H9 (cell line): ENCODE measurements around the gene F10. TPM values are rescaled to one million over a fixed set of nuclear protein-coding genes. Genes with fewer than 3 reads are reported as not detected.

Experiments
- DNase-seq: peaks from one replicate; pipeline ENCODE4 v3.0.0-alpha.2; 2017
- H2AFZ ChIP-seq: one replicate; pipeline ENCODE4 v1.6.1; 2013; ENCODE audit warnings: mild to moderate bottlenecking, low read length, control low read depth, moderate library complexity
- H2AK5ac ChIP-seq: 2 replicates; pipeline ENCODE4 v1.6.1; 2013; ENCODE audit warnings: low read length, control low read depth, mixed read lengths; ENCODE audit not compliant: insufficient read length
- H2BK120ac ChIP-seq: one replicate; pipeline ENCODE4 v1.6.1; 2013; ENCODE audit warnings: low read depth, mild to moderate bottlenecking, low read length, control low read depth, inconsistent platforms; ENCODE audit not compliant: poor library complexity, severe bottlenecking
- H2BK12ac ChIP-seq: 2 replicates; pipeline ENCODE4 v1.6.1; 2013; ENCODE audit warnings: low read length, control low read depth, mixed read lengths, low read depth; ENCODE audit not compliant: insufficient read length
- H2BK15ac ChIP-seq: 2 replicates; pipeline ENCODE4 v1.6.1; 2013; ENCODE audit warnings: low read depth, low read length, control low read depth
- H2BK20ac ChIP-seq: one replicate; pipeline ENCODE4 v1.6.1; 2013; ENCODE audit warnings: low read depth, mild to moderate bottlenecking, low read length, control low read depth, inconsistent platforms; ENCODE audit not compliant: poor library complexity, severe bottlenecking
- H2BK5ac ChIP-seq: 2 replicates; pipeline ENCODE4 v1.6.1; 2013; ENCODE audit warnings: low read length, control low read depth, mixed read lengths; ENCODE audit not compliant: insufficient read length
- H3K14ac ChIP-seq: 2 replicates; pipeline ENCODE4 v1.6.1; 2013; ENCODE audit warnings: low read length, control low read depth; ENCODE audit not compliant: insufficient read depth
- H3K18ac ChIP-seq: 2 replicates; pipeline ENCODE4 v1.6.1; 2013; ENCODE audit warnings: low read depth, mild to moderate bottlenecking, mixed read lengths, low read length, control low read depth; ENCODE audit not compliant: insufficient read length
- H3K23ac ChIP-seq: 2 replicates; pipeline ENCODE4 v1.6.1; 2013; ENCODE audit warnings: low read length, control low read depth, mixed read lengths, low read depth; ENCODE audit not compliant: insufficient read length
- H3K23me2 ChIP-seq: 2 replicates; pipeline ENCODE4 v1.6.1; 2013; ENCODE audit warnings: low read depth, mild to moderate bottlenecking, mixed read lengths, low read length, control low read depth; ENCODE audit not compliant: insufficient read length, poor library complexity, severe bottlenecking
- H3K27ac ChIP-seq: 2 replicates; pipeline ENCODE4 v1.5.1; 2013; ENCODE audit warnings: low read length, control low read depth, mixed read lengths, low read depth; ENCODE audit not compliant: insufficient read length
- H3K27me3 ChIP-seq: 2 replicates; pipeline ENCODE4 v1.6.1; 2013; ENCODE audit warnings: low read length, control low read depth, inconsistent platforms; ENCODE audit not compliant: insufficient read depth
- H3K4ac ChIP-seq: 2 replicates; pipeline ENCODE4 v1.6.1; 2013; ENCODE audit warnings: low read depth, mild to moderate bottlenecking, control low read depth, inconsistent platforms, low read length, moderate library complexity
- H3K4me1 ChIP-seq: 2 replicates; pipeline ENCODE4 v1.6.1; 2013; ENCODE audit warnings: low read length, control low read depth, inconsistent platforms; ENCODE audit not compliant: insufficient read depth
- H3K4me2 ChIP-seq: 2 replicates; pipeline ENCODE4 v1.6.1; 2013; ENCODE audit warnings: low read length, control low read depth, mixed read lengths; ENCODE audit not compliant: insufficient read length, insufficient read depth
- H3K56ac ChIP-seq: 2 replicates; pipeline ENCODE4 v1.6.1; 2013; ENCODE audit warnings: low read depth, mild to moderate bottlenecking, mixed read lengths, low read length, control low read depth; ENCODE audit not compliant: insufficient read length
- H3K79me1 ChIP-seq: 2 replicates; pipeline ENCODE4 v1.6.1; 2013; ENCODE audit warnings: low read depth, mild to moderate bottlenecking, moderate library complexity, low read length, control low read depth, inconsistent platforms; ENCODE audit not compliant: insufficient read depth, poor library complexity, severe bottlenecking
- H3K79me2 ChIP-seq: 2 replicates; pipeline ENCODE4 v1.6.1; 2013; ENCODE audit warnings: low read length, control low read depth, inconsistent platforms; ENCODE audit not compliant: insufficient read depth
- H3K9ac ChIP-seq: 2 replicates; pipeline ENCODE4 v1.6.1; 2013; ENCODE audit warnings: low read length, control low read depth, mixed read lengths; ENCODE audit not compliant: insufficient read length; ENCODE audit errors: extremely low read depth
- H3K9me3 ChIP-seq: one replicate; pipeline ENCODE4 v1.6.1; 2013; ENCODE audit warnings: low read depth, low read length, inconsistent platforms; ENCODE audit not compliant: control insufficient read depth
- H3T11ph ChIP-seq: one replicate; pipeline ENCODE4 v1.6.1; 2013; ENCODE audit warnings: mild to moderate bottlenecking, low read length, control low read depth, inconsistent platforms
- H4K20me1 ChIP-seq: one replicate; pipeline ENCODE4 v1.6.1; 2013; ENCODE audit not compliant: control insufficient read depth, insufficient read length, insufficient read depth
- H4K5ac ChIP-seq: 2 replicates; pipeline ENCODE4 v1.6.1; 2013; ENCODE audit warnings: low read depth, mild to moderate bottlenecking, mixed read lengths, low read length, control low read depth; ENCODE audit not compliant: insufficient read length
- H4K8ac ChIP-seq: replicated peaks from 2 replicates; pipeline ENCODE4 v1.6.1; 2013; ENCODE audit warnings: low read length, control low read depth, mixed read lengths, low read depth; ENCODE audit not compliant: insufficient read length
- H4K91ac ChIP-seq: 2 replicates; pipeline ENCODE4 v1.6.1; 2013; ENCODE audit warnings: low read depth, mild to moderate bottlenecking, moderate library complexity, mixed read lengths, low read length, control low read depth; ENCODE audit not compliant: insufficient read length
- H3K27ac Mint-ChIP-seq, 3 experiments: 2 replicates in 2 of 3; 3 replicates in 1 of 3; pipeline ENCODE4 v1.8.0; 2020 to 2021; ENCODE audit warnings: mixed read lengths in 3 of 3, mild to moderate bottlenecking in 1 of 3, moderate library complexity in 1 of 3
- H3K27me3 Mint-ChIP-seq: 2 replicates; pipeline ENCODE4 v1.8.0; 2021; ENCODE audit warnings: low read depth, mild to moderate bottlenecking, moderate library complexity, mixed read lengths
- H3K36me3 Mint-ChIP-seq, 3 experiments: 2 replicates in 2 of 3; 3 replicates in 1 of 3; pipeline ENCODE4 v1.8.0; 2020 to 2021; ENCODE audit warnings: low read depth in 3 of 3, mixed read lengths in 3 of 3; ENCODE audit not compliant: insufficient read depth in 1 of 3
- H3K4me1 Mint-ChIP-seq, 2 experiments: 2 replicates each; pipeline ENCODE4 v1.8.0; 2020; ENCODE audit warnings: mixed read lengths in 2 of 2
- H3K4me3 Mint-ChIP-seq, 2 experiments: 2 replicates in 1 of 2; 3 replicates in 1 of 2; pipeline ENCODE4 v1.8.0; 2020 to 2021; ENCODE audit warnings: mild to moderate bottlenecking in 2 of 2, mixed read lengths in 2 of 2, moderate library complexity in 1 of 2
- H3K9me3 Mint-ChIP-seq, 2 experiments: 2 replicates in 1 of 2; 3 replicates in 1 of 2; pipeline ENCODE4 v1.8.0; 2020; ENCODE audit warnings: mild to moderate bottlenecking in 2 of 2, mixed read lengths in 2 of 2, moderate library complexity in 1 of 2
- WGBS: extraction: QIAGEN DNeasy Blood & Tissue Kit; methylation state at CpG from one replicate; pipeline ENCODE4 v1.1.7; 2013; ENCODE audit warnings: missing lambda C conversion rate, low lambda C conversion rate, mixed read lengths; ENCODE audit not compliant: insufficient read length; ENCODE audit errors: extremely low coverage; 5-methylcytosine and 5-hydroxymethylcytosine counted together
- total RNA-seq: library from RNA; stranded (reverse); gene quantifications from 2 replicates; pipeline ENCODE4 v1.2.1, GENCODE V29; 2021
- TF ChIP-seq, protein P1 (sequence below): fragments of 200-600 bp; sonication (generic); conservative IDR thresholded peaks from 3 replicates; pipeline ENCODE4 v1.8.0; 2021; ENCODE audit warnings: antibody characterized with exemption, mild to moderate bottlenecking

Gene F10
- total RNA-seq, 1 experiment from 2014 or later, result 1.7 TPM

DNA sequence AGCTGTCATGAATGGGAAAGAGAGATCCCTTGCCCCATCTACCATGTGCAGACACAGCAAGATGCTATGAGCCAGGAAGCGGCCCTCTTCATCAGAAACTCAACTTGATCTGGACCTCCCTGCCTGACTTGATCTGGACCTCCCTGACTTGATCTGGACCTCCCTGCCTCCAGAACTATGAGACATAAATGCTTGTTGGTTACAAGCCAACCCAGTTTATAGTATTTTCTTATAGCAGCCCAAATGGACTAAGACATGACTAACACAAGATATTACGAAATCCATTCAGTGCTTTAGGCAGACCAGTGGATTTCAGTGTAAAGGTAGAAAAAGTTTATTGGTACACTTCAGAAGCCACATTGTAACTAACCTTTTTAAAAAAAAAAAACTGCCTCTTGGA, 70.3 kb downstream of the F10 start:
- Histone ChIP-seq H4K91ac (no peak overlapping the region), H3K18ac (no peak overlapping the region), H2BK20ac (no peak overlapping the region), H3K79me2 (no peaks in the 10 kb centered on the region), H3K27ac (no peak overlapping the region), H3K23ac (no peak overlapping the region), H2AFZ (no peak overlapping the region), H4K5ac (no peak overlapping the region), H3K14ac (no peak overlapping the region), H2AK5ac (no peak overlapping the region), H3K4ac (no peak overlapping the region), H2BK15ac (no peak overlapping the region), H3K79me1 (no peaks in the 10 kb centered on the region), H2BK12ac (no peak overlapping the region), H3T11ph (no peak overlapping the region), H4K20me1 (no peaks in the 10 kb centered on the region), H3K56ac (no peak overlapping the region), H3K4me2 (no peak overlapping the region), H2BK5ac (no peak overlapping the region), H3K9me3 (no peaks in the 10 kb centered on the region), H3K23me2 (no peaks in the 10 kb centered on the region), H3K9ac (no peak overlapping the region), H3K4me1 (no peaks in the 10 kb centered on the region), H3K27me3 (no peaks in the 10 kb centered on the region), H4K8ac (no peak overlapping the region), H2BK120ac (no peak overlapping the region)
- Mint-ChIP-seq H3K36me3 (peaks cover 59 to 90% (median 86%) of the 10 kb centered on the region in 3 experiments), H3K9me3 (no peaks in the 10 kb centered on the region), H3K27me3 (no peaks in the 10 kb centered on the region), H3K4me1 (no peaks in the 10 kb centered on the region; a peak in 1 of 4 replicates), H3K27ac (no peak overlapping the region), H3K4me3 (no peak overlapping the region)
- TF ChIP-seq, protein P1, sequence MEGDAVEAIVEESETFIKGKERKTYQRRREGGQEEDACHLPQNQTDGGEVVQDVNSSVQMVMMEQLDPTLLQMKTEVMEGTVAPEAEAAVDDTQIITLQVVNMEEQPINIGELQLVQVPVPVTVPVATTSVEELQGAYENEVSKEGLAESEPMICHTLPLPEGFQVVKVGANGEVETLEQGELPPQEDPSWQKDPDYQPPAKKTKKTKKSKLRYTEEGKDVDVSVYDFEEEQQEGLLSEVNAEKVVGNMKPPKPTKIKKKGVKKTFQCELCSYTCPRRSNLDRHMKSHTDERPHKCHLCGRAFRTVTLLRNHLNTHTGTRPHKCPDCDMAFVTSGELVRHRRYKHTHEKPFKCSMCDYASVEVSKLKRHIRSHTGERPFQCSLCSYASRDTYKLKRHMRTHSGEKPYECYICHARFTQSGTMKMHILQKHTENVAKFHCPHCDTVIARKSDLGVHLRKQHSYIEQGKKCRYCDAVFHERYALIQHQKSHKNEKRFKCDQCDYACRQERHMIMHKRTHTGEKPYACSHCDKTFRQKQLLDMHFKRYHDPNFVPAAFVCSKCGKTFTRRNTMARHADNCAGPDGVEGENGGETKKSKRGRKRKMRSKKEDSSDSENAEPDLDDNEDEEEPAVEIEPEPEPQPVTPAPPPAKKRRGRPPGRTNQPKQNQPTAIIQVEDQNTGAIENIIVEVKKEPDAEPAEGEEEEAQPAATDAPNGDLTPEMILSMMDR, result no peak
- no peak for DNase-seq
- WGBS, result no CpG with 5 or more reads among the region's 2 CpGs
